AG10803 (cell line): Measurements from ENCODE around the gene NAA30.
"Not testable (repeated sequence)": the region's sequence is repeated elsewhere in the genome, so short reads cannot be mapped to it uniquely, and the experiment has no call there.

Experiments
- DNase-seq: peaks from one replicate; pipeline ENCODE4 v3.0.0; 2010; ENCODE audit warnings: low read depth
- H3K4me3 ChIP-seq: 2 replicates; pipeline ENCODE4 v1.5.1; 2011; ENCODE audit warnings: mild to moderate bottlenecking, low read length, control low read depth
- CTCF ChIP-seq: conservative IDR thresholded peaks from 2 replicates; pipeline ENCODE4 v1.5.1; 2011; ENCODE audit warnings: mild to moderate bottlenecking, low read length, control low read depth, inconsistent platforms

NAA30 gene

GRCh38 chr14:57390037-57390805 lies at the start of gene NAA30:
NAA30 (plus strand) TSS chr14:57390586; CDS start chr14:57390958, 372 bp downstream.
- no peak for TF ChIP-seq CTCF
- H3K4me3 ChIP-seq: peak within 1 kb of the TSS; percentile 77
- DNase-seq: peak; percentile 93

- not testable (repeated sequence) for DNase-seq, H3K4me3 ChIP-seq
Observed at GRCh38 chr14:57343545-57344297, 46.7 kb upstream of the NAA30 start.

GRCh38 chr14:57345106-57345505 lies 45.3 kb upstream of the NAA30 start:
- TF ChIP-seq CTCF: no peak
- DNase-seq: no peak
- H3K4me3 ChIP-seq: no peak overlapping the region

GRCh38 chr14:57346741-57347140 lies 43.6 kb upstream of the NAA30 start:
- no peak overlapping the region for H3K4me3 ChIP-seq
- no peak for DNase-seq
- no peak for TF ChIP-seq CTCF

GRCh38 chr14:57352396-57353170 lies 37.8 kb upstream of the NAA30 start:
- no peak for DNase-seq
- no peak overlapping the region for H3K4me3 ChIP-seq
- TF ChIP-seq CTCF: no peak

GRCh38 chr14:57355081-57355800 lies 35.1 kb upstream of the NAA30 start:
- H3K4me3 ChIP-seq: no peak overlapping the region
- no peak for TF ChIP-seq CTCF
- no peak for DNase-seq

GRCh38 chr14:57362361-57362760 lies 28.0 kb upstream of the NAA30 start:
- H3K4me3 ChIP-seq: no peak overlapping the region
- DNase-seq: no peak
- no peak for TF ChIP-seq CTCF
